ENCODE data around the gene TMEM62. TPM values are rescaled to one million over a fixed set of nuclear protein-coding genes. Genes with fewer than 3 reads are reported as not detected.
"Not testable (repeated sequence)": the region's sequence is repeated elsewhere in the genome, so short reads cannot be mapped to it uniquely, and the experiment has no call there.

Gene TMEM62
- total RNA-seq, 5 donors from 2014 or later (not counting 1 experiment from before 2014, with no cell fraction given) = 14.8 to 20.2 (median 16.4) TPM

DNA sequence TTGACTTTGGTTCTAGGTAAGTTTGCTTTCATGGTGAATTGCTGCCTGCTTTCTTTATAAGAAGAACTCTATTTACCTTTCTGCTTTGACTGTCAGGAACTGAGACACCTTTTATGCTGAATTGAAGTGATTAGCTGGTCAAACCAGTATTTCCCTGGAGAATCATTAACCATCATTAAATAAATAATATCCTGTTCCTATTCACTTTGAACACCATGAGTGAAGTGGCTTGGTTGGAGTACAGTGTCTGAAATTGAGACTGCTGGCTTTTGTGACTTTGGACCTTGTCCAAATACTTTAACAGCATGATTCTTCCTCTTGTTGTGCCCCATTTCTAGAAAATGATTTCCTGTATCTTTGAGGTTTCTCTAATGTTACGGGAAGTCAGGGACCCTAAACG, 5.6 kb upstream of the TMEM62 start:
- Histone ChIP-seq H3K4me3 (ENCODE audit: control insufficient read depth in 1 of 2, extremely low read depth in 1 of 2, low read length in 1 of 2) (no peak overlapping the region), H3K9me3 (no peaks in the 10 kb centered on the region), H3K36me3 (ENCODE audit: control insufficient read depth in 2 of 2, extremely low read depth in 1 of 2, insufficient read depth in 1 of 2, low read length in 1 of 2) (no peaks in the 10 kb centered on the region), H3K27ac (ENCODE audit: low read length) (no peak overlapping the region), H3K27me3 (replicated peaks in 1 of 2; ENCODE audit: control insufficient read depth in 2 of 2, extremely low read depth in 1 of 2, insufficient read depth in 2 of 2, low read length in 1 of 2) (peaks cover under 1 to 8% of the 10 kb centered on the region in 2 experiments), H3K4me1 (ENCODE audit: control insufficient read depth in 1 of 2, extremely low read depth in 1 of 2, insufficient read depth in 2 of 2, low read length in 2 of 2) (peaks cover 0 to 6% of the 10 kb centered on the region in 2 experiments)
- Mint-ChIP-seq H3K4me1 (peaks cover 8 to 21% (median 9%) of the 10 kb centered on the region in 3 donors), H3K4me3 (no peak overlapping the region), H3K27me3 (peaks cover 3% of the 10 kb centered on the region in 2 donors), H3K36me3 (no peaks in the 10 kb centered on the region), H3K9me3 (peaks cover 0 to 4% (median 0%) of the 10 kb centered on the region in 3 donors), H3K27ac (no peak overlapping the region)
- ATAC-seq (replicated peaks in 1 of 4) = no peak
- ChIA-PET POLR2A (no interaction called here), CTCF (no interaction called here)
- no peak for DNase-seq
- no CpG with 5 or more reads among the region's 2 CpGs for WGBS (ENCODE audit: insufficient coverage)

DNA sequence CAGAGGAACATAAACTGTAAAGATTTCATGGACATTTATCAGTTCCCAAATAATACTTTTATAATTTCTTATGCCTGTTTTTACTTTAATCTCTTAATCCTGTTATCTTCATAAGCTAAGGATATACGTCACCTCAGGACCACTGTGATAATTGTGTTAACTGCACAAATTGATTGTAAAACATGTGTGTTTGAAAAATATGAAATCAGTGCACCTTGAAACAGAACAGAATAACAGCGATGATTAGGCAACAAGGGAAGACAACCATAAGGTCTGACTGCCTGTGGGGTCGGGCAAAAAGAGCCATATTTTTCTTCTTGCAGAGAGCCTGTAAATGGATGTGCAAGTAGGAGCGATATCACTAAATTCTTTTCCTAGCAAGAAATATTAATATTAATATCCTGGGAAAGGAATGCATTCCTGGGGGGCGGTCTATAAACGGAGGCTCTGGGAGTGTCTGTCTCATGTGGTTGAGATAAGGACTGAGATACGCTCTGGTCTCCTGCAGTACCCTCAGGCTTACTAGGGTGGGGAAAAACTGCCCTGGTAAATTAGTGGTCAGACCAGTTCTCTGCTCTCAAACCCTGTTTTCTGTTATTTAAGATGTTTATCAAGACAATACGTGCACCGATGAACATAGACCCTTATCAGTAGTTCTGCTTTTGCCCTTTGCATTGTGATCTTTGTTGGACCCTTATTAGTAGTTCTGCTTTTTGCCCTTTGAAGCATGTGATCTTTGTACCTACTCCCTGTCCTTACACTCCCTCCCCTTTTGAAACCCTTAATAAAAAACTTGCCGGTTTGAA, 5.0 kb upstream of the TMEM62 start:
- peaks cover 7 to 21% (median 10%) of the 10 kb centered on the region in 3 donors for H3K4me1 Mint-ChIP-seq
- H3K27me3 ChIP-seq (replicated peaks in 1 of 2; ENCODE audit: control insufficient read depth in 2 of 2, extremely low read depth in 1 of 2, insufficient read depth in 2 of 2, low read length in 1 of 2); H3K27ac ChIP-seq (ENCODE audit: low read length); H3K4me1 ChIP-seq (ENCODE audit: control insufficient read depth in 1 of 2, extremely low read depth in 1 of 2, insufficient read depth in 2 of 2, low read length in 2 of 2); H3K36me3 Mint-ChIP-seq; H3K4me3 Mint-ChIP-seq; H3K4me3 ChIP-seq (ENCODE audit: control insufficient read depth in 1 of 2, extremely low read depth in 1 of 2, low read length in 1 of 2); DNase-seq; CTCF ChIA-PET; H3K9me3 ChIP-seq; H3K27me3 Mint-ChIP-seq; H3K36me3 ChIP-seq (ENCODE audit: control insufficient read depth in 2 of 2, extremely low read depth in 1 of 2, insufficient read depth in 1 of 2, low read length in 1 of 2); POLR2A ChIA-PET; H3K27ac Mint-ChIP-seq; H3K9me3 Mint-ChIP-seq; ATAC-seq (replicated peaks in 1 of 4): not testable (repeated sequence)
- 100% methylated on average over 1 of the region's 10 CpGs for WGBS (ENCODE audit: insufficient coverage)

DNA sequence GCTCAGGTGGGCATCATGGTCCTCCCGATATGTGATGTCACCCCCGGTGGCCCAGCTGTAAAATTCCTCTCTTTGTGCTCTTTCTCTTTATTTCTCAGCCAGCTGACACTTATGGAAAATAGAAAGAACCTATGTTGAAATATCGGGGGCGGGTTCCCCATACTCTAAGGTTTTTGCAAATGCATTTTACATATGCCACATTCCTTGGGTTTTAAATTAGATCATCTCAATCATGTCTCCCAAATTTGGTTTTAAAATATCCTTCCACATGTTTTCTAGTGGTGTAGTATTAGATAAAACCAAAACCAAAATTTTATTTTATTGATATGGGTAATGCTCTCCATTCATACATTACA, 4.4 kb upstream of the TMEM62 start:
- Histone ChIP-seq H3K27me3 (replicated peaks in 1 of 2; ENCODE audit: control insufficient read depth in 2 of 2, extremely low read depth in 1 of 2, insufficient read depth in 2 of 2, low read length in 1 of 2) (peaks cover 2 to 8% of the 10 kb centered on the region in 2 experiments), H3K9me3 (no peaks in the 10 kb centered on the region), H3K4me3 (ENCODE audit: control insufficient read depth in 1 of 2, extremely low read depth in 1 of 2, low read length in 1 of 2) (no peak overlapping the region), H3K27ac (ENCODE audit: low read length) (no peak overlapping the region), H3K36me3 (ENCODE audit: control insufficient read depth in 2 of 2, extremely low read depth in 1 of 2, insufficient read depth in 1 of 2, low read length in 1 of 2) (no peaks in the 10 kb centered on the region), H3K4me1 (ENCODE audit: control insufficient read depth in 1 of 2, extremely low read depth in 1 of 2, insufficient read depth in 2 of 2, low read length in 2 of 2) (peaks cover 5 to 9% of the 10 kb centered on the region in 2 experiments)
- Mint-ChIP-seq H3K27ac (no peak overlapping the region), H3K4me1 (peaks cover 5 to 17% (median 8%) of the 10 kb centered on the region in 3 donors), H3K27me3 (peaks cover 3% of the 10 kb centered on the region in 2 donors), H3K9me3 (peaks cover 0 to 4% (median 0%) of the 10 kb centered on the region in 3 donors), H3K4me3 (no peak overlapping the region), H3K36me3 (no peaks in the 10 kb centered on the region)
- ChIA-PET POLR2A (no interaction called here), CTCF (no interaction called here)
- DNase-seq (no peak), ATAC-seq (replicated peaks in 1 of 4) (no peak)
- WGBS (ENCODE audit: insufficient coverage) = no CpG with 5 or more reads among the region's 4 CpGs

DNA sequence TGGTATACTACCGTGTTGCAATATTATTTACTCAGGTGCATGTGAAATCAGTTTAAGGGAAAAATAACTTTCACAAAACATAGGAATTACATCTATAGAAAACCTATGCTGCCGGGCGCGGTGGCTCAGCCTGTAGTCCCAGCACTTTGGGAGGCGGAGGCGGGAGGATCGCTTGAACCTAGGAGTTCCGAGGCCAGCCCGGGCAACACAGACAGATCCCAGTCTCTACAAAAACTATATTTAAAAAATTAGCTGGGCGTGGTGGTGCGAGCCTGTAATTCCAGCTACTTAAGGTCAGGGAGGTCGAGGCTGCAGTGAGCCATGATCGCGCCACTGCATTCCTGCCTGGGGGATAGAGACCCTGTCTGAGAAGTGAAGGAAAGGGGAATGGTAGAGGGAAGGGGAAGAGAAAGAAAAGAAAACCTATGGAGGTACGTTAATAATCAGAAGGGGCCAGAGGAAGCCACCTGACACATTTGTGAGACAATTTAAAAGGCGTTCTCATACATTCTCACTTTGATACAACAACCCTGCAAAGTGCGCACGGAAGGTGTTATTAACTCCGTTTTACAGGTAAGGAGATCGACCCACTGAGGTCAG, 456 bp upstream of the TMEM62 start:
- Mint-ChIP-seq H3K4me3 (peak overlapping the region; percentile 90 to 92 (median 90)), H3K27ac (peak overlapping the region; percentile 89), H3K9me3 (peaks cover 0 to 4% (median 0%) of the 10 kb centered on the region in 3 donors), H3K36me3 (peaks cover 8% of the 10 kb centered on the region), H3K27me3 (peaks cover 0 to 3% of the 10 kb centered on the region in 2 donors), H3K4me1 (peaks cover 20 to 31% (median 21%) of the 10 kb centered on the region in 3 donors)
- H3K9me3 ChIP-seq = no peaks in the 10 kb centered on the region
- peaks cover 0 to 2% of the 10 kb centered on the region in 2 experiments for H3K27me3 ChIP-seq (replicated peaks in 1 of 2; ENCODE audit: control insufficient read depth in 2 of 2, extremely low read depth in 1 of 2, insufficient read depth in 2 of 2, low read length in 1 of 2)
- H3K27ac ChIP-seq (ENCODE audit: low read length) = peak overlapping the region; percentile 82
- 27% methylated on average over 8 of the region's 20 CpGs for WGBS (ENCODE audit: insufficient coverage)
- CTCF ChIA-PET = interaction anchor here in 1 of 2 donors (0.6 kb wide), 1 partner anchor 1291 kb away, joined by 8 read pairs; no protein-coding TSS in a partner anchor
- POLR2A ChIA-PET = no interaction called here
- H3K4me3 ChIP-seq (ENCODE audit: control insufficient read depth in 1 of 2, extremely low read depth in 1 of 2, low read length in 1 of 2) = peak overlapping the region; percentile 81 to 88
- ATAC-seq (replicated peaks in 1 of 4) (no peak), DNase-seq (no peak)
- H3K36me3 ChIP-seq (ENCODE audit: control insufficient read depth in 2 of 2, extremely low read depth in 1 of 2, insufficient read depth in 1 of 2, low read length in 1 of 2) = peaks cover 3 to 11% of the 10 kb centered on the region in 2 donors
- peaks cover 5 to 15% of the 10 kb centered on the region in 2 experiments for H3K4me1 ChIP-seq (ENCODE audit: control insufficient read depth in 1 of 2, extremely low read depth in 1 of 2, insufficient read depth in 2 of 2, low read length in 2 of 2)

DNA sequence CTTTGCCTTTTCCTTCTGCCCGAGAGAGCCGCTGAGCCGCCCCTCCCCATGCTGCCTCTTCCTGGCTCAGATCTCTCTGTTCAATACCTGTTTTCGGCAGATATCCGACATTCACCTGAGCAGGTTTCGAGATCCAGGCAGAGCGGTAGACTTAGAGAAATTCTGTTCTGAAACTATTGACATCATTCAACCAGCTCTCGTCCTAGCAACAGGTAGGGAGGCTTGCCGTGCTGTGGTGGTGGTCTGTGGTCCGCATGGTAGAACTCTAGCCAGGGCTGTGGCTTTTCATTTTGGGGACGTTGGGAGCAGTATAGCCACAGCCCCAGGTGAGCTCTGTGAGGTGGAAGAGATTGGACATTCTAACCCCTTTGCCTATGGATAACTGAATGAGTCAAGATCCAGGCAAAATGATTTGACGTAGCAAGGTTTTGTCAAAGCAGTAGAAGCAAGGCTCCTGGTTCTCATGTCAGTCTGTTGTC, 810 bp downstream of the TMEM62 start:
- no peaks in the 10 kb centered on the region for H3K9me3 ChIP-seq
- H3K36me3 ChIP-seq (ENCODE audit: control insufficient read depth in 2 of 2, extremely low read depth in 1 of 2, insufficient read depth in 1 of 2, low read length in 1 of 2) = peaks cover 3 to 21% of the 10 kb centered on the region in 2 donors
- ATAC-seq (replicated peaks in 1 of 4) = peak in 3 of 4 experiments; percentile 8 to 56 (median 34)
- ChIA-PET POLR2A (interaction anchor here in 1 of 2 donors (0.5 kb wide), 1 partner anchor 611 kb away, joined by 8 read pairs; no protein-coding TSS in a partner anchor), CTCF (interaction anchor here in 1 of 2 donors (1.0 to 1.2 kb wide), 2 partner anchors 12 to 28 kb away, joined by 4 read pairs; partner anchors contain the start of gene UBR1)
- DNase-seq = peak in 1 of 35 experiments; percentile 25
- peak overlapping the region; percentile 88 to 89 for H3K27ac Mint-ChIP-seq
- H3K27me3 Mint-ChIP-seq = no peaks in the 10 kb centered on the region
- peaks cover 19% of the 10 kb centered on the region for H3K36me3 Mint-ChIP-seq
- WGBS (ENCODE audit: insufficient coverage) = 34% methylated on average over 3 of the region's 12 CpGs
- no peaks in the 10 kb centered on the region for H3K9me3 Mint-ChIP-seq
- peaks cover 20 to 31% (median 21%) of the 10 kb centered on the region in 3 donors for H3K4me1 Mint-ChIP-seq
- peak overlapping the region; percentile 81 to 88 for H3K4me3 ChIP-seq (ENCODE audit: control insufficient read depth in 1 of 2, extremely low read depth in 1 of 2, low read length in 1 of 2)
- peaks cover 5 to 15% of the 10 kb centered on the region in 2 experiments for H3K4me1 ChIP-seq (ENCODE audit: control insufficient read depth in 1 of 2, extremely low read depth in 1 of 2, insufficient read depth in 2 of 2, low read length in 2 of 2)
- H3K27ac ChIP-seq (ENCODE audit: low read length) = peak overlapping the region; percentile 46
- H3K4me3 Mint-ChIP-seq = peak overlapping the region; percentile 90 to 93 (median 92)
- peaks cover 0 to 2% of the 10 kb centered on the region in 2 experiments for H3K27me3 ChIP-seq (replicated peaks in 1 of 2; ENCODE audit: control insufficient read depth in 2 of 2, extremely low read depth in 1 of 2, insufficient read depth in 2 of 2, low read length in 1 of 2)

DNA sequence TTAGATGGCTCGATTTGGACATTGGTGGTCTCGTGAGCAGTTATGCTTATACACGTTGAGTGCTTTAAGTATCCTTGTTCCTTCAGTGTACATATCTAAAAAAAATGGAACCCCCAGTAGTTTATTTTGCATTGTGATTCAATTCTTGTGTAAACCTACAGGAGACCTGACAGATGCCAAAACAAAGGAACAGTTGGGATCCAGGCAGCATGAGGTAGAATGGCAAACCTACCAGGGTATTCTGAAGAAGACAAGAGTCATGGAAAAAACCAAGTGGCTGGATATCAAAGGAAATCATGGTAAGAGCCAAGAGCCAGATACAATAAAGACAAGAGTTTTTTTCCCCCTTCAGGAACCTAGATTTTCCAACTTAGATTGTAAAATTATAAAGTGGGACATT, 2.0 kb downstream of the TMEM62 start:
- peaks cover 5 to 15% of the 10 kb centered on the region in 2 experiments for H3K4me1 ChIP-seq (ENCODE audit: control insufficient read depth in 1 of 2, extremely low read depth in 1 of 2, insufficient read depth in 2 of 2, low read length in 2 of 2)
- Mint-ChIP-seq H3K9me3 (no peaks in the 10 kb centered on the region), H3K4me1 (peaks cover 20 to 31% (median 21%) of the 10 kb centered on the region in 3 donors), H3K27ac (no peak overlapping the region), H3K36me3 (peaks cover 30% of the 10 kb centered on the region), H3K27me3 (no peaks in the 10 kb centered on the region), H3K4me3 (peak overlapping the region in 1 of 3 donors; percentile 92)
- peaks cover 0 to 2% of the 10 kb centered on the region in 2 experiments for H3K27me3 ChIP-seq (replicated peaks in 1 of 2; ENCODE audit: control insufficient read depth in 2 of 2, extremely low read depth in 1 of 2, insufficient read depth in 2 of 2, low read length in 1 of 2)
- no peak for ATAC-seq (replicated peaks in 1 of 4)
- WGBS (ENCODE audit: insufficient coverage) = 100% methylated on average over 3 of the region's 3 CpGs
- ChIA-PET CTCF (no interaction called here), POLR2A (no interaction called here)
- H3K9me3 ChIP-seq = no peaks in the 10 kb centered on the region
- peaks cover 3 to 29% of the 10 kb centered on the region in 2 donors for H3K36me3 ChIP-seq (ENCODE audit: control insufficient read depth in 2 of 2, extremely low read depth in 1 of 2, insufficient read depth in 1 of 2, low read length in 1 of 2)
- no peak overlapping the region for H3K4me3 ChIP-seq (ENCODE audit: control insufficient read depth in 1 of 2, extremely low read depth in 1 of 2, low read length in 1 of 2)
- no peak for DNase-seq
- no peak overlapping the region for H3K27ac ChIP-seq (ENCODE audit: low read length)

Measured in T-cell (primary cell).